ENCODE measurements around the gene RNF14.
A peak's percentile ranks its signal among the peaks of the same experiment; 100 is the strongest.

Gene RNF14

DNA sequence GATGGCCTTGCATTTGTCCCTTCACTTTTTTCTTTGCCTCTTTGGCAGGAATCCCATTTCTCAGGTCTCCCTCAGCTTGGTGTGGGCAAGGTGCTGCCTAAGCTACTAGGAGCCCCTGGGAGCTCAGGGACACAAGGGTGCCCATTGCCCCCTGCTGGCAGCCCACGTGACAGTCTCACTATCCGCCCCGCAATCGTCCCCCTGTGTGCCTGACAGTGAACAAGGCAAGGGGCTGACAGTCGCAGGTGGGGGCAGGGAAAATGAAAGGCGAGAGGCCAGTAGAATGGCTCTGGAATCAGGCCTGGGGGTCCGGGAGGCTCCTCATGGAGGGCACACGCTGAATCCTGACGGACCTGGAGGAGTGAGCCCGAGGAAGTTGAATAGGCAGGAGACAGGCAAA, 8.9 kb upstream of the RNF14 start:
- TF ChIP-seq, protein P1, sequence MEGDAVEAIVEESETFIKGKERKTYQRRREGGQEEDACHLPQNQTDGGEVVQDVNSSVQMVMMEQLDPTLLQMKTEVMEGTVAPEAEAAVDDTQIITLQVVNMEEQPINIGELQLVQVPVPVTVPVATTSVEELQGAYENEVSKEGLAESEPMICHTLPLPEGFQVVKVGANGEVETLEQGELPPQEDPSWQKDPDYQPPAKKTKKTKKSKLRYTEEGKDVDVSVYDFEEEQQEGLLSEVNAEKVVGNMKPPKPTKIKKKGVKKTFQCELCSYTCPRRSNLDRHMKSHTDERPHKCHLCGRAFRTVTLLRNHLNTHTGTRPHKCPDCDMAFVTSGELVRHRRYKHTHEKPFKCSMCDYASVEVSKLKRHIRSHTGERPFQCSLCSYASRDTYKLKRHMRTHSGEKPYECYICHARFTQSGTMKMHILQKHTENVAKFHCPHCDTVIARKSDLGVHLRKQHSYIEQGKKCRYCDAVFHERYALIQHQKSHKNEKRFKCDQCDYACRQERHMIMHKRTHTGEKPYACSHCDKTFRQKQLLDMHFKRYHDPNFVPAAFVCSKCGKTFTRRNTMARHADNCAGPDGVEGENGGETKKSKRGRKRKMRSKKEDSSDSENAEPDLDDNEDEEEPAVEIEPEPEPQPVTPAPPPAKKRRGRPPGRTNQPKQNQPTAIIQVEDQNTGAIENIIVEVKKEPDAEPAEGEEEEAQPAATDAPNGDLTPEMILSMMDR (IDR thresholded peaks at IDR 0.05): peak; percentile 43

GRCh38 chr5:141960449-141961323, 8.2 kb upstream of the RNF14 start:
- TF ChIP-seq, protein P1 (IDR thresholded peaks at IDR 0.05): peak; percentile 79

GRCh38 chr5:141961466-141961865, 7.4 kb upstream of the RNF14 start:
- TF ChIP-seq, protein P1 (IDR thresholded peaks at IDR 0.05): no peak

DNA sequence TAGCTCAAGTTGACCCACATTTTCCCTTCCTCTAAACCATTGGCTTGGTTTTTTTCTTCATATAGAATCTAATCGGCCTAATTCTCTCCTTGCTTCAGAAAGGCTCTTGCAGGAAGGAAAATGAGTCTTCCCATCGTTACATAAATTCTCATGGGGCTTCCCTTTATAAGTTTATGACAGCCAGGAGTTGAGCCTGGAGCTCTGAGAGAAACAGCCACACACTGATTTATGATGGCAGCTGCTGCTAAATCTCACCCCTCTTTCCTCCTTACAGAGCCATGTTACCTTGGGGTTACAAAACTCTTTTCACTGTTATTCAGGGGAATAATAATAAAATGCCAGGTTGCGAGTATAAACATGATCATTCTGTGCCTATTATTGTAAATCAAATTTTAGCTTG, 5.2 kb upstream of the RNF14 start:
- TF ChIP-seq, protein P1 (IDR thresholded peaks at IDR 0.05): no peak

DNA sequence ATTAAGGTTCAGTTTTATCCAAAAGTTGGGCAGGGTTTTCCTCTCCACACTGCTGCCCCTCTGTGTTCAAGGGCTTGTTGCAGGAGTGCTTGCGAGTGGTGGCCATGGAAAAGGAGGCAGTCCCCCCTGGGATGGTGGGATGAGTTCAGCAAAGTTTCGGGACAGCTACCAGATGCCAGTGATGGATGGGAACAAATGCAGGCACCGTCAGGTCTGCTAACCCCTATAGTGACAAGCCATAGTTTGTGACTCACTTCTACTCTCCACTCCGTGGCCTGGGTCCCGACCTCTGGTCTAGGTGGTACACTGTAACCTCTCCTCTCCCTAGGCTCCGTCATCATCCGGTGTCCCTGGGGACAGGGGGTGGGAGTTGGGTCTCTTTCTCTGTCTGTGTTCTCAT, 3.8 kb upstream of the RNF14 start:
- TF ChIP-seq, protein P1 (IDR thresholded peaks at IDR 0.05): no peak

- TF ChIP-seq, protein P1 (IDR thresholded peaks at IDR 0.05): no peak
Measured at GRCh38 chr5:141966275-141966962, 2.5 kb upstream of the RNF14 start.

- TF ChIP-seq, protein P1 (IDR thresholded peaks at IDR 0.05): no peak
Measured at GRCh38 chr5:141966963-141967333, 2.0 kb upstream of the RNF14 start.
